ENCODE data around the gene ITGAL. TPM values are rescaled to one million over a fixed set of nuclear protein-coding genes. Genes with fewer than 3 reads are reported as not detected.

ITGAL gene
- total and polyA plus RNA-seq, 2 of the 13 experiments (the other 11 are each of a cell fraction or from before 2014, with no cell fraction given), result 0.86 to 1.2 TPM

GRCh38 chr16:30445408-30446202 is 26.9 kb upstream of the ITGAL start, which contains the start of gene SEPHS2 (continued):
- TF ChIP-seq ZNF788 (CRISPR knock-in tag; IDR thresholded peaks at IDR 0.05; ENCODE audit: borderline replicate concordance) (peak; percentile 21), CAMTA2 (CRISPR knock-in tag; IDR thresholded peaks at IDR 0.05; ENCODE audit: borderline replicate concordance) (0 out of 2 replicates have a peak, but pooled peaks have one; percentile 78), TCF7 (IDR thresholded peaks at IDR 0.05; ENCODE audit: low read depth) (0 out of 2 replicates have a peak, but pooled peaks have one; percentile 43), ZNF207 (IDR thresholded peaks at IDR 0.05; ENCODE audit: borderline replicate concordance) (no peak), KDM1A (CRISPR knock-in tag; IDR thresholded peaks at IDR 0.05) (no peak), ZNF101 (CRISPR knock-in tag; IDR thresholded peaks at IDR 0.05; ENCODE audit: borderline replicate concordance, low read depth) (0 out of 2 replicates have a peak, but pooled peaks have one; percentile 52), ZNF607 (CRISPR knock-in tag; IDR thresholded peaks at IDR 0.05; ENCODE audit: borderline replicate concordance) (peak; percentile 74; the same call in 1 of the 2 replicates), SRSF4 (IDR thresholded peaks at IDR 0.05; ENCODE audit: low read depth, low read length, poor library complexity, severe bottlenecking) (no peak), RXRB (CRISPR knock-in tag; IDR thresholded peaks at IDR 0.05; ENCODE audit: borderline replicate concordance) (peak; percentile 60; the same call in 1 of the 2 replicates), ZC3H4 (CRISPR knock-in tag; IDR thresholded peaks at IDR 0.05; ENCODE audit: borderline replicate concordance) (no peak), ZFYVE20 (CRISPR knock-in tag; IDR thresholded peaks at IDR 0.05; ENCODE audit: borderline replicate concordance, low read depth) (no peak), TEAD2 (CRISPR knock-in tag; IDR thresholded peaks at IDR 0.05) (no peak), ADNP (CRISPR knock-in tag; IDR thresholded peaks at IDR 0.05) (no peak), IRX3 (CRISPR knock-in tag; IDR thresholded peaks at IDR 0.05; ENCODE audit: borderline replicate concordance, low read depth) (peak; percentile 63; the same call in 1 of the 2 replicates), TIGD3 (CRISPR knock-in tag; IDR thresholded peaks at IDR 0.05; ENCODE audit: borderline replicate concordance) (no peak), MAF1 (CRISPR knock-in tag; IDR thresholded peaks at IDR 0.05; ENCODE audit: borderline replicate concordance) (no peak), XRCC5 (optimal IDR thresholded peaks at IDR 0.05; ENCODE audit: low read length) (peak; percentile 62), ZNF660 (CRISPR knock-in tag; IDR thresholded peaks at IDR 0.05; ENCODE audit: borderline replicate concordance, low read depth) (0 out of 2 replicates have a peak, but pooled peaks have one; percentile 40), ZNF34 (CRISPR knock-in tag; IDR thresholded peaks at IDR 0.05; ENCODE audit: borderline replicate concordance) (no peak; the same call in 1 of the 2 replicates), PHB2 (IDR thresholded peaks at IDR 0.05; ENCODE audit: partially characterized antibody) (no peak), LBX2 (CRISPR knock-in tag; IDR thresholded peaks at IDR 0.05; ENCODE audit: borderline replicate concordance) (no peak), ZNF33A (CRISPR knock-in tag; IDR thresholded peaks at IDR 0.05; ENCODE audit: borderline replicate concordance) (no peak), ZNF24 (IDR thresholded peaks at IDR 0.05) (no peak), GFI1 (CRISPR knock-in tag; IDR thresholded peaks at IDR 0.05; ENCODE audit: borderline replicate concordance) (0 out of 2 replicates have a peak, but pooled peaks have one; percentile 25), IRF9 (CRISPR knock-in tag; IDR thresholded peaks at IDR 0.05; ENCODE audit: borderline replicate concordance) (no peak; the same call in 1 of the 2 replicates)
